Body of pancreas (tissue), 4 donors: ENCODE data around the gene KCNIP4. TPM values are rescaled to one million over a fixed set of nuclear protein-coding genes. Genes with fewer than 3 reads are reported as not detected.

ENCODE experiments used
- ATAC-seq: fragments of 150-250 bp; one replicate; pipeline ENCODE4 v1.9.1; 2016
- DNase-seq, 4 donors: peaks; one replicate each; pipeline ENCODE4 v3.0.0-alpha.2; 2019
- H3K27ac ChIP-seq, 4 donors: fragments of 200-600 bp; sonication (generic); 1 replicate in 3 of 4; 2 replicates in 1 of 4; pipeline versions ENCODE4 v1.5.1 to v1.6.1; 2016 to 2019; ENCODE audit warnings: mild to moderate bottlenecking in 1 of 4, mixed read lengths in 1 of 4, moderate library complexity in 1 of 4
- H3K27me3 ChIP-seq, 2 donors: fragments of 200-600 bp; sonication (generic); one replicate each; pipeline ENCODE4 v1.6.0; 2016; ENCODE audit warnings: mild to moderate bottlenecking in 1 of 2
- H3K36me3 ChIP-seq, 2 donors: fragments of 200-600 bp; sonication (generic); replicated peaks in 1 of 2; 2 replicates each; pipeline ENCODE4 v1.5.1; 2016; ENCODE audit warnings: low read depth in 2 of 2; ENCODE audit not compliant: insufficient read depth in 1 of 2
- H3K4me1 ChIP-seq: fragments of 200-600 bp; sonication (generic); one replicate; pipeline ENCODE4 v1.6.0; 2016
- H3K4me3 ChIP-seq, 2 donors: fragments of 200-600 bp; sonication (generic); 1 replicate in 1 of 2; 2 replicates in 1 of 2; pipeline ENCODE4 v1.5.1; 2016 to 2019
- H3K9me3 ChIP-seq, 3 donors: fragments of 200-600 bp; sonication (generic); 1 replicate in 2 of 3; 2 replicates in 1 of 3; pipeline ENCODE4 v1.5.1; 2016
- POLR2A ChIP-seq, 3 donors: fragments of 450-650 bp; IDR thresholded peaks; one replicate each; pipeline ENCODE4 v1.6.1; 2016; ENCODE audit warnings: antibody characterized with exemption in 3 of 3, mild to moderate bottlenecking in 2 of 3
- WGBS, 2 donors: methylation state at CpG; one replicate each; pipeline ENCODE4 v1.1.5; 2017; 5-methylcytosine and 5-hydroxymethylcytosine counted together
- intact Hi-C: fragments of 100-400 bp; cut with DNase I; formaldehyde crosslinking; loops from one replicate; pipeline ENCODE4 v1.15.1; 2023
- total RNA-seq, 2 donors: library from RNA; depleted of rRNA; stranded (reverse); fragments of >200 nt; gene quantifications; one replicate each; pipeline ENCODE4 v1.1.0, GENCODE V29; 2016
- TF ChIP-seq, protein P1 (sequence below), 7 experiments: fragments of 450-650 bp in 4 of 7; fragments of 200-600 bp in 3 of 7; sonication (generic) in 3 of 7; IDR thresholded peaks; one replicate each; pipeline ENCODE4 v1.5.1; 2016 to 2019; ENCODE audit warnings: antibody characterized with exemption in 7 of 7

Gene KCNIP4
- total RNA-seq, 2 donors from 2014 or later = not detected

DNA sequence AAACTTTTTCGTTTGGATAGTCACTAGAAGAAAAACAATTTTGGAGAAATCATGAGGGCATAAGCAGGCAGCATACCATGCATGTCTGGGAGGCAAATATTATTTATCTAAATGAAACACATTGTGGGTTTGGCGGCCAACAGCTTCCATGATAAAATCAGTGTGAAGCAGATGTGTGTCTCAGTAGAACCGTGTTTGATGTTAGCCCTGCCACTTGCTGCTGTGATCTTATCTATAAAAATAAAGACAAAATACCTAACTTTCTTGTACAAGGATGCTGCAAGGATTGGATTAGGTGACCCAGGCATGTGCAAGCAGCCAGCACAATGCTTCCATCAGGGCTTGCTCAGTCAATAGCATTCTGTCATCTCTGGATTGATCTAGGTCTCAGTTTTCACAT, 906.9 kb downstream of the KCNIP4 start:
- H3K4me3 ChIP-seq = no peak overlapping the region
- no peaks in the 10 kb centered on the region for H3K4me1 ChIP-seq
- no peaks in the 10 kb centered on the region for H3K9me3 ChIP-seq
- H3K27ac ChIP-seq = no peak overlapping the region
- no peaks in the 10 kb centered on the region for H3K36me3 ChIP-seq
- ATAC-seq (no peak), DNase-seq (no peak)
- WGBS, 2 donors = 17 to 28% methylated on average over 3 of the region's 3 CpGs
- no peak for TF ChIP-seq POLR2A (IDR thresholded peaks at IDR 0.05)
- TF ChIP-seq, protein P1, sequence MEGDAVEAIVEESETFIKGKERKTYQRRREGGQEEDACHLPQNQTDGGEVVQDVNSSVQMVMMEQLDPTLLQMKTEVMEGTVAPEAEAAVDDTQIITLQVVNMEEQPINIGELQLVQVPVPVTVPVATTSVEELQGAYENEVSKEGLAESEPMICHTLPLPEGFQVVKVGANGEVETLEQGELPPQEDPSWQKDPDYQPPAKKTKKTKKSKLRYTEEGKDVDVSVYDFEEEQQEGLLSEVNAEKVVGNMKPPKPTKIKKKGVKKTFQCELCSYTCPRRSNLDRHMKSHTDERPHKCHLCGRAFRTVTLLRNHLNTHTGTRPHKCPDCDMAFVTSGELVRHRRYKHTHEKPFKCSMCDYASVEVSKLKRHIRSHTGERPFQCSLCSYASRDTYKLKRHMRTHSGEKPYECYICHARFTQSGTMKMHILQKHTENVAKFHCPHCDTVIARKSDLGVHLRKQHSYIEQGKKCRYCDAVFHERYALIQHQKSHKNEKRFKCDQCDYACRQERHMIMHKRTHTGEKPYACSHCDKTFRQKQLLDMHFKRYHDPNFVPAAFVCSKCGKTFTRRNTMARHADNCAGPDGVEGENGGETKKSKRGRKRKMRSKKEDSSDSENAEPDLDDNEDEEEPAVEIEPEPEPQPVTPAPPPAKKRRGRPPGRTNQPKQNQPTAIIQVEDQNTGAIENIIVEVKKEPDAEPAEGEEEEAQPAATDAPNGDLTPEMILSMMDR (IDR thresholded peaks at IDR 0.05) = no peak
- H3K27me3 ChIP-seq = no peaks in the 10 kb centered on the region
- intact Hi-C loops = no loop called here

DNA sequence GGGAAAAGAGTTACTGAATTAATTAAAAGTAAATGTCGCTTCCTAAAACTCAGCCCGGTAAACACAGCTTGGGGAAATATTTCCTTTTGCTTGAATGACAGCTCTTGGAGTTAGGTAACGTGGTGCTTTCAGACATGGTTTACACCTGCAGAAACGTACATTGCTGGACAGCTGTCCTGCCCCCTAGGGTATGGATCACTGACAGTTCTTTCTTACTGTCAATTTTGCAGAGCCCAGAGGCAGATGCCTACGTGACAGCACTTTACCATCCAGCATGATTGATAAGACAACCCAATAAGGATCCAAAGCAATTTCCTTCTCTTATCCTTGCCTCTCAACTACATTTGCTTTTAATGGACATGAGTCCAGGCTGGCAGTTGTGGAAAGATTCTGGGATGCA, 913.8 kb downstream of the KCNIP4 start:
- Histone ChIP-seq H3K4me1 (no peaks in the 10 kb centered on the region), H3K4me3 (no peak overlapping the region), H3K27ac (no peak overlapping the region), H3K9me3 (no peaks in the 10 kb centered on the region), H3K27me3 (no peaks in the 10 kb centered on the region), H3K36me3 (no peaks in the 10 kb centered on the region)
- TF ChIP-seq POLR2A (IDR thresholded peaks at IDR 0.05) = no peak
- TF ChIP-seq, protein P1 (IDR thresholded peaks at IDR 0.05) = no peak
- intact Hi-C loops = no loop called here
- ATAC-seq (no peak), DNase-seq (no peak)
- WGBS, 2 donors = 33 to 37% methylated on average over 5 of the region's 5 CpGs

DNA sequence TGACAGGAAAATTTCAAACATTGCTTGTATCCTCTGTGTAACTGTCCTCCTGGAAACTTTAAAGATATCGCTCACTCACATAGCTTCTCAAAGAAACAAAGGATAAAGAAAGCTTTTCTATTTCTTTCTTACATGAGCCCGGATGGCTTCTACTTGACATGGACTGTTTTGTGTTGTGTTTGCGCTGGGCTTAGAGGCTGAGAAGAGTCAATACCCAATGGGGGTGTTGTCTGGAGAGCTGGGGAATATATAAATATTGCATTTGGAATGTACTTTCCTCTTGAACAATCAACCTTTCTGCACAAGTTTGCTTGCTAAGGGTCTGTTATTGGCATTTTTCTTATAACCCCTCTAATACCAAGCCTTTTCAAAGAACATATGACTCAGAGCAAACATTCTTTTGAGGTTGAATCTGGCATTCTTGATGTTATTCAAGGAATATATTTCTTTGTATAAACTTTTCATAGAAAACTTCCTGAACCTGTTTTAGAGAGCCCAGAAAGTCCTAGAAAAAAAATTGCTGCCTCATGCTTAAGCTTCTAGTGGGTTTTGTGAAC, 916.4 kb downstream of the KCNIP4 start:
- Histone ChIP-seq H3K9me3 (no peaks in the 10 kb centered on the region), H3K27me3 (no peaks in the 10 kb centered on the region), H3K4me3 (no peak overlapping the region), H3K36me3 (no peaks in the 10 kb centered on the region), H3K27ac (no peak overlapping the region), H3K4me1 (no peaks in the 10 kb centered on the region)
- WGBS, 2 donors = 51 to 69% methylated on average over 3 of the region's 3 CpGs
- DNase-seq = no peak
- TF ChIP-seq POLR2A (IDR thresholded peaks at IDR 0.05) = no peak
- TF ChIP-seq, protein P1 (IDR thresholded peaks at IDR 0.05) = no peak
- ATAC-seq = no peak
- intact Hi-C loops = no loop called here

DNA sequence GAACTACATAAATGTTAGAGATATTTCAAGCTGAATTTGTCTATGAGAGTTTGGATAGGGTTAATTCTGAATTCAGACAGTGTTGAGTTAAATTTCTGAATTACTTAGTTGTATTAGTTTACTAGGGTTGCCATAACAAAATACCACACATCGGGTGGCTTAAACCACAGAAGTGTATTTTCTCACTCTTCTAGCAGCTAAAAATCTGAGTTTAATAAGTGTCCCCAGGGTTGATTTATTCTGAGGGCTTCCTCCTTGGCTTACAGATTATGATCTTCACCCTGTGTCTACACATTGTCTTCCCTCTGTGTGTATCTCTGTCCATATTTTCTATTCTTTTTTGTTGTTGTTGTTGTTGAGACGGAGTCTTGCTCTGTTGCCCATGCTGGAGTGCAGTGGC, 929.8 kb downstream of the KCNIP4 start:
- Histone ChIP-seq H3K4me1 (no peaks in the 10 kb centered on the region), H3K27me3 (no peaks in the 10 kb centered on the region), H3K27ac (no peak overlapping the region), H3K9me3 (no peaks in the 10 kb centered on the region), H3K4me3 (no peak overlapping the region), H3K36me3 (no peaks in the 10 kb centered on the region)
- intact Hi-C loops = no loop called here
- no peak for TF ChIP-seq POLR2A (IDR thresholded peaks at IDR 0.05)
- TF ChIP-seq, protein P1 (IDR thresholded peaks at IDR 0.05) = no peak
- DNase-seq = no peak
- WGBS, 2 donors = 58 to 64% methylated on average over 2 of the region's 2 CpGs
- ATAC-seq = no peak

DNA sequence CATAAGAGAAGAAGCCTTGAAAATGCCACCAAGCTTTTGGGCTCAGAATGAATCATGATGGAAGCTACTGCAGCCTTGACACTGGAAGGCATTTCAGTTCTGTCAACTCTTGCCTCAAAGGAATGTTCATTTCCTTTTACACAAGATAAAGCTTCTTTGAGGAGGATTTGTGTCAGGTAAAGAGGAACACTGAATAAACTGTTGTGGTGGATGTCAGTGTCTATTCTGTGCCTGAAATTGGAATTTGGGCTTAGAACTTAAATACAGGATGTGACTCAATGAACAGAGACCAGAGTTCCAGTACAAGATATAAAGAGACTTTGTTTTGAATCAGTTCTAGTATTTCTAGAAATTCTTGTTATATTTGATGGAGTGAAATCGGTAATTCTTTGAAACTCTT, 935.1 kb downstream of the KCNIP4 start:
- Histone ChIP-seq H3K4me3 (no peak overlapping the region), H3K36me3 (no peaks in the 10 kb centered on the region), H3K27me3 (no peaks in the 10 kb centered on the region), H3K9me3 (no peaks in the 10 kb centered on the region), H3K4me1 (no peaks in the 10 kb centered on the region), H3K27ac (no peak overlapping the region)
- ATAC-seq (no peak), DNase-seq (no peak)
- 55 to 60% methylated on average over 1 of the region's 1 CpG for WGBS, 2 donors
- no peak for TF ChIP-seq POLR2A (IDR thresholded peaks at IDR 0.05)
- TF ChIP-seq, protein P1 (IDR thresholded peaks at IDR 0.05) = no peak
- intact Hi-C loops = no loop called here
